Ishikawa (cell line): ENCODE data around the gene OSMR.

Source experiments
- CEBPB ChIP-seq: IDR thresholded peaks from 2 replicates; pipeline ENCODE4 v1.6.1; 2012
- EGR1 ChIP-seq: IDR thresholded peaks from 2 replicates; pipeline ENCODE4 v1.6.1; 2012
- EP300 ChIP-seq: IDR thresholded peaks from 2 replicates; pipeline ENCODE4 v1.6.1; 2012; ENCODE audit warnings: borderline replicate concordance
- FOXM1 ChIP-seq: IDR thresholded peaks from 2 replicates; pipeline ENCODE4 v1.6.1; 2012; ENCODE audit warnings: low read depth, borderline replicate concordance
- RAD21 ChIP-seq: IDR thresholded peaks from 2 replicates; pipeline ENCODE4 v1.6.1; 2012; ENCODE audit warnings: low read depth
- TAF1 ChIP-seq: IDR thresholded peaks from 2 replicates; pipeline ENCODE4 v1.6.1; 2012; ENCODE audit warnings: low read depth, mild to moderate bottlenecking
- YY1 ChIP-seq: IDR thresholded peaks from 2 replicates; pipeline ENCODE4 v1.6.1; 2012; ENCODE audit warnings: low read depth
- TF ChIP-seq, protein P1 (sequence below): IDR thresholded peaks from 2 replicates; pipeline ENCODE4 v1.6.1; 2012
- TF ChIP-seq, protein P2 (sequence below): IDR thresholded peaks from 2 replicates; pipeline ENCODE4 v1.6.1; 2012; ENCODE audit warnings: low read depth, mild to moderate bottlenecking
- TF ChIP-seq, protein P3 (sequence below): IDR thresholded peaks from 2 replicates; pipeline ENCODE4 v1.6.1; 2012

DNA sequence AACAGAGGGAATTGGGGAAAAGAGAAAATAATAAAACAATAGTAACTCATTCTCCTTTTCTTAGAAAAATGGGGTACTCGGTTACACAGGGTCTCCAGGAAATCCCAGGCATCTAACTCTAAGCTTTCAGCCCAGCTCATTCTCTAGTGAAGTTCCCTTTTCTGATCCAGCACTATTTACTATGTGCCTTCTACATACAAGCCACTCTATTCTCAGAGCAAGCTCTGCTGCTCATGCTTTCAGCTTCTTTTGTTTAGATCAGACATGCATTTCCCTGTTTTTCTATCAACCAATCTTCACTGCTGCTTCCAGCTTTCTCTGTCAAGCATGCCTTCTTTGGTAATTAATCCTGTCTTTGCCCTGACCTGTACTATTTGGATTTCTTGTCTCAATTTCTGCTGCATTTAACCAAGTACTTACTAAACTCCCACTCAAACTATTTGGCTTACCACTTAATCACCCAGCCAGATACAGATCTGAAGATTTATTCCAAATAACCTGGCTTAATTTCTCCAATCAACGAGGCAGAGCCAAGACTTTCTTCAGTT, 25.3 kb downstream of the OSMR start:
- TF ChIP-seq EGR1 (no peak), CEBPB (no peak), RAD21 (no peak), FOXM1 (no peak), EP300 (no peak), TAF1 (no peak), YY1 (no peak)
- TF ChIP-seq, protein P1, sequence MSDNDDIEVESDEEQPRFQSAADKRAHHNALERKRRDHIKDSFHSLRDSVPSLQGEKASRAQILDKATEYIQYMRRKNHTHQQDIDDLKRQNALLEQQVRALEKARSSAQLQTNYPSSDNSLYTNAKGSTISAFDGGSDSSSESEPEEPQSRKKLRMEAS, result no peak
- TF ChIP-seq, protein P2, sequence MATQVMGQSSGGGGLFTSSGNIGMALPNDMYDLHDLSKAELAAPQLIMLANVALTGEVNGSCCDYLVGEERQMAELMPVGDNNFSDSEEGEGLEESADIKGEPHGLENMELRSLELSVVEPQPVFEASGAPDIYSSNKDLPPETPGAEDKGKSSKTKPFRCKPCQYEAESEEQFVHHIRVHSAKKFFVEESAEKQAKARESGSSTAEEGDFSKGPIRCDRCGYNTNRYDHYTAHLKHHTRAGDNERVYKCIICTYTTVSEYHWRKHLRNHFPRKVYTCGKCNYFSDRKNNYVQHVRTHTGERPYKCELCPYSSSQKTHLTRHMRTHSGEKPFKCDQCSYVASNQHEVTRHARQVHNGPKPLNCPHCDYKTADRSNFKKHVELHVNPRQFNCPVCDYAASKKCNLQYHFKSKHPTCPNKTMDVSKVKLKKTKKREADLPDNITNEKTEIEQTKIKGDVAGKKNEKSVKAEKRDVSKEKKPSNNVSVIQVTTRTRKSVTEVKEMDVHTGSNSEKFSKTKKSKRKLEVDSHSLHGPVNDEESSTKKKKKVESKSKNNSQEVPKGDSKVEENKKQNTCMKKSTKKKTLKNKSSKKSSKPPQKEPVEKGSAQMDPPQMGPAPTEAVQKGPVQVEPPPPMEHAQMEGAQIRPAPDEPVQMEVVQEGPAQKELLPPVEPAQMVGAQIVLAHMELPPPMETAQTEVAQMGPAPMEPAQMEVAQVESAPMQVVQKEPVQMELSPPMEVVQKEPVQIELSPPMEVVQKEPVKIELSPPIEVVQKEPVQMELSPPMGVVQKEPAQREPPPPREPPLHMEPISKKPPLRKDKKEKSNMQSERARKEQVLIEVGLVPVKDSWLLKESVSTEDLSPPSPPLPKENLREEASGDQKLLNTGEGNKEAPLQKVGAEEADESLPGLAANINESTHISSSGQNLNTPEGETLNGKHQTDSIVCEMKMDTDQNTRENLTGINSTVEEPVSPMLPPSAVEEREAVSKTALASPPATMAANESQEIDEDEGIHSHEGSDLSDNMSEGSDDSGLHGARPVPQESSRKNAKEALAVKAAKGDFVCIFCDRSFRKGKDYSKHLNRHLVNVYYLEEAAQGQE, result no peak
- TF ChIP-seq, protein P3, sequence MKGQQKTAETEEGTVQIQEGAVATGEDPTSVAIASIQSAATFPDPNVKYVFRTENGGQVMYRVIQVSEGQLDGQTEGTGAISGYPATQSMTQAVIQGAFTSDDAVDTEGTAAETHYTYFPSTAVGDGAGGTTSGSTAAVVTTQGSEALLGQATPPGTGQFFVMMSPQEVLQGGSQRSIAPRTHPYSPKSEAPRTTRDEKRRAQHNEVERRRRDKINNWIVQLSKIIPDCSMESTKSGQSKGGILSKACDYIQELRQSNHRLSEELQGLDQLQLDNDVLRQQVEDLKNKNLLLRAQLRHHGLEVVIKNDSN, result no peak
